Measurements from ENCODE around the gene CCL21. TPM values are rescaled to one million over a fixed set of nuclear protein-coding genes. Genes with fewer than 3 reads are reported as not detected.
"Not testable (repeated sequence)": the region's sequence is repeated elsewhere in the genome, so short reads cannot be mapped to it uniquely, and the experiment has no call there.

Gene CCL21
- polyA plus RNA-seq, 3 donors = not detected

DNA sequence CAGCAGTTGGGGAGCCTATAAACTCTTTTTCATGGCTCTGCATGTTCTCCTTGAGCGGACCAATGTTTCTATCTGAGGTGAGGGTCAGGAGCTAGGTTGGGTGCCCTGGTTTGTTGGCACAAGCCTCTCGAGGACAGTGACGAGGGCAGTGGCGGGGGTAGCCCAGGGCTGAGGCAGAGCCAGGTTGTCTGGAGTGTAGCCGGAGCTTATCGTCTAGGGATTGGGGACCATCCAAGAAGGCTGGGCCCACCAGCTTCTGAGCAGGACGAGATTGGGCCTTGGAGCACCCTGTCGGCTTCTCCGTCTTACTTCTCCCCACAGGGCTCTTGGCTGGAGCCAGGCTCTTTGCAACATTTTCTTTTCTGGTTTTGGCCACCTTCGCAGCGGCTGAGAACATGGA is 13.2 kb upstream of the CCL21 start:
- intact Hi-C loops (cut with micrococcal nuclease) = no loop called here
- Mint-ChIP-seq H3K27ac (no peak overlapping the region), H3K4me3 (no peak overlapping the region), H3K36me3 (no peaks in the 10 kb centered on the region), H3K27me3 (ENCODE audit: low read depth in 3 of 3) (peaks cover 0 to 14% (median 2%) of the 10 kb centered on the region in 3 donors), H3K4me1 (no peaks in the 10 kb centered on the region), H3K9me3 (peaks cover 0 to 2% (median 0%) of the 10 kb centered on the region in 7 donors)
- Histone ChIP-seq H3K36me3 (replicated peaks in 1 of 2; ENCODE audit: control insufficient read depth in 1 of 2, insufficient read depth in 2 of 2, low read length in 2 of 2) (no peaks in the 10 kb centered on the region), H3K9ac (ENCODE audit: insufficient read depth, low read length, poor library complexity, severe bottlenecking) (no peak overlapping the region), H3K27me3 (ENCODE audit: control insufficient read depth in 2 of 2, insufficient read depth in 2 of 2, low read length in 2 of 2) (no peaks in the 10 kb centered on the region), H3K4me3 (replicated peaks in 1 of 3; ENCODE audit: low read depth in 2 of 3, low read length in 3 of 3) (no peak overlapping the region), H3K4me1 (ENCODE audit: control insufficient read depth in 1 of 2, insufficient read depth in 2 of 2, low read length in 2 of 2) (no peaks in the 10 kb centered on the region), H3K79me2 (ENCODE audit: insufficient read depth, low read length) (no peaks in the 10 kb centered on the region), H4K20me1 (ENCODE audit: insufficient read depth, low read length) (no peaks in the 10 kb centered on the region), H3K9me3 (replicated peaks in 1 of 2; ENCODE audit: control insufficient read depth in 1 of 2, insufficient read depth in 1 of 2, low read length in 2 of 2) (no peaks in the 10 kb centered on the region), H3K4me2 (replicated peaks; ENCODE audit: extremely low read depth, low read length, poor library complexity, severe bottlenecking) (no peak overlapping the region), H3K27ac (ENCODE audit: low read depth in 1 of 2, low read length in 2 of 2) (no peak overlapping the region), H2AFZ (ENCODE audit: insufficient read depth, low read depth, low read length, poor library complexity, severe bottlenecking) (no peak overlapping the region)
- DNase-seq = no peak
- TF ChIP-seq, protein P1, sequence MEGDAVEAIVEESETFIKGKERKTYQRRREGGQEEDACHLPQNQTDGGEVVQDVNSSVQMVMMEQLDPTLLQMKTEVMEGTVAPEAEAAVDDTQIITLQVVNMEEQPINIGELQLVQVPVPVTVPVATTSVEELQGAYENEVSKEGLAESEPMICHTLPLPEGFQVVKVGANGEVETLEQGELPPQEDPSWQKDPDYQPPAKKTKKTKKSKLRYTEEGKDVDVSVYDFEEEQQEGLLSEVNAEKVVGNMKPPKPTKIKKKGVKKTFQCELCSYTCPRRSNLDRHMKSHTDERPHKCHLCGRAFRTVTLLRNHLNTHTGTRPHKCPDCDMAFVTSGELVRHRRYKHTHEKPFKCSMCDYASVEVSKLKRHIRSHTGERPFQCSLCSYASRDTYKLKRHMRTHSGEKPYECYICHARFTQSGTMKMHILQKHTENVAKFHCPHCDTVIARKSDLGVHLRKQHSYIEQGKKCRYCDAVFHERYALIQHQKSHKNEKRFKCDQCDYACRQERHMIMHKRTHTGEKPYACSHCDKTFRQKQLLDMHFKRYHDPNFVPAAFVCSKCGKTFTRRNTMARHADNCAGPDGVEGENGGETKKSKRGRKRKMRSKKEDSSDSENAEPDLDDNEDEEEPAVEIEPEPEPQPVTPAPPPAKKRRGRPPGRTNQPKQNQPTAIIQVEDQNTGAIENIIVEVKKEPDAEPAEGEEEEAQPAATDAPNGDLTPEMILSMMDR (IDR thresholded peaks at IDR 0.05) = no peak
- WGBS (ENCODE audit: insufficient coverage) = 100% methylated on average over 7 of the region's 11 CpGs

DNA sequence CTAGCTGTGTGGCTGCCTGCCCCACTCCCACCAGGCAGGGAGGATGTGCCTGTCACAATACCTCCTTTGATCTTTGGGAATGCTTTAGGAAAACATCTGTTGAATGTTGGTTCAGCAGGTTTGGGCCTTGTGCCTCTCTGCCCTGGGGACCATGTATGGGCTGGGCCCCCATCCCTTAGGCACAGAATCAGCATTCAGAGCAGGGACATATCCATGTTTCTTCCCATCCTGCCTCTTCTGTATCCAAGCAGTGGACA is 9.8 kb upstream of the CCL21 start:
- H3K4me2 ChIP-seq (replicated peaks; ENCODE audit: extremely low read depth, low read length, poor library complexity, severe bottlenecking); H3K27ac Mint-ChIP-seq; H3K4me1 Mint-ChIP-seq; H3K27me3 ChIP-seq (ENCODE audit: control insufficient read depth in 2 of 2, insufficient read depth in 2 of 2, low read length in 2 of 2); H3K4me3 Mint-ChIP-seq; H3K36me3 ChIP-seq (replicated peaks in 1 of 2; ENCODE audit: control insufficient read depth in 1 of 2, insufficient read depth in 2 of 2, low read length in 2 of 2); DNase-seq; H3K36me3 Mint-ChIP-seq; H4K20me1 ChIP-seq (ENCODE audit: insufficient read depth, low read length); intact Hi-C loops (cut with micrococcal nuclease); H3K9me3 ChIP-seq (replicated peaks in 1 of 2; ENCODE audit: control insufficient read depth in 1 of 2, insufficient read depth in 1 of 2, low read length in 2 of 2); H3K27ac ChIP-seq (ENCODE audit: low read depth in 1 of 2, low read length in 2 of 2); H3K4me1 ChIP-seq (ENCODE audit: control insufficient read depth in 1 of 2, insufficient read depth in 2 of 2, low read length in 2 of 2); H3K9ac ChIP-seq (ENCODE audit: insufficient read depth, low read length, poor library complexity, severe bottlenecking); H3K9me3 Mint-ChIP-seq; H3K4me3 ChIP-seq (replicated peaks in 1 of 3; ENCODE audit: low read depth in 2 of 3, low read length in 3 of 3); H2AFZ ChIP-seq (ENCODE audit: insufficient read depth, low read depth, low read length, poor library complexity, severe bottlenecking); H3K79me2 ChIP-seq (ENCODE audit: insufficient read depth, low read length): not testable (repeated sequence)
- H3K27me3 Mint-ChIP-seq (ENCODE audit: low read depth in 3 of 3) = peaks cover 2 to 11% (median 10%) of the 10 kb centered on the region in 3 donors

Measured in CD14-positive monocyte (primary cell).